AG10803 (cell line): ENCODE data around the gene CISH.

Experiments
- DNase-seq: peaks from one replicate; pipeline ENCODE4 v3.0.0; 2010; ENCODE audit warnings: low read depth
- H3K4me3 ChIP-seq: 2 replicates; pipeline ENCODE4 v1.5.1; 2011; ENCODE audit warnings: mild to moderate bottlenecking, low read length, control low read depth
- TF ChIP-seq, protein P1 (sequence below): conservative IDR thresholded peaks from 2 replicates; pipeline ENCODE4 v1.5.1; 2011; ENCODE audit warnings: mild to moderate bottlenecking, low read length, control low read depth, inconsistent platforms

CISH gene

DNA sequence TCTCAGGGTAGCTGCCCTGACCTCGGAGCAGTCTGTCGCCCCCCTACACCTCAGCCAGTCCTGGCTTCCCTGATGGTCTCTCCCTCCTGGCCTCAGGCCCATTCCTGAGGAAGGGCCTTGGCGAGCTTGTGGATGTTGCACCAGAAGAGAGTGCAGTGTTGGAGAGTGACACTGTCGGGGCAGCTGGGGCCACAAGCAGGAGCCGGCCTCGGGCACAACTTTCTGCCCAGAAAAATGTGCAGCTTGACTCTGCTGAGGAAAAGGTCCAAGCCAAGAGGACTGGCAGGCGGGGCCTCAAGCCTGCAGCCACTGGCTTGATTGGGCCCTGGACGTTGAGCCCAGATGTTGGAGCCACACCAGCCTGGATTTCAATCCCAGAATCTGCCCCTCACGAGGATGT lies 29.5 kb downstream of the CISH start:
- TF ChIP-seq, protein P1, sequence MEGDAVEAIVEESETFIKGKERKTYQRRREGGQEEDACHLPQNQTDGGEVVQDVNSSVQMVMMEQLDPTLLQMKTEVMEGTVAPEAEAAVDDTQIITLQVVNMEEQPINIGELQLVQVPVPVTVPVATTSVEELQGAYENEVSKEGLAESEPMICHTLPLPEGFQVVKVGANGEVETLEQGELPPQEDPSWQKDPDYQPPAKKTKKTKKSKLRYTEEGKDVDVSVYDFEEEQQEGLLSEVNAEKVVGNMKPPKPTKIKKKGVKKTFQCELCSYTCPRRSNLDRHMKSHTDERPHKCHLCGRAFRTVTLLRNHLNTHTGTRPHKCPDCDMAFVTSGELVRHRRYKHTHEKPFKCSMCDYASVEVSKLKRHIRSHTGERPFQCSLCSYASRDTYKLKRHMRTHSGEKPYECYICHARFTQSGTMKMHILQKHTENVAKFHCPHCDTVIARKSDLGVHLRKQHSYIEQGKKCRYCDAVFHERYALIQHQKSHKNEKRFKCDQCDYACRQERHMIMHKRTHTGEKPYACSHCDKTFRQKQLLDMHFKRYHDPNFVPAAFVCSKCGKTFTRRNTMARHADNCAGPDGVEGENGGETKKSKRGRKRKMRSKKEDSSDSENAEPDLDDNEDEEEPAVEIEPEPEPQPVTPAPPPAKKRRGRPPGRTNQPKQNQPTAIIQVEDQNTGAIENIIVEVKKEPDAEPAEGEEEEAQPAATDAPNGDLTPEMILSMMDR = no peak
- H3K4me3 ChIP-seq = no peak overlapping the region
- no peak for DNase-seq

DNA sequence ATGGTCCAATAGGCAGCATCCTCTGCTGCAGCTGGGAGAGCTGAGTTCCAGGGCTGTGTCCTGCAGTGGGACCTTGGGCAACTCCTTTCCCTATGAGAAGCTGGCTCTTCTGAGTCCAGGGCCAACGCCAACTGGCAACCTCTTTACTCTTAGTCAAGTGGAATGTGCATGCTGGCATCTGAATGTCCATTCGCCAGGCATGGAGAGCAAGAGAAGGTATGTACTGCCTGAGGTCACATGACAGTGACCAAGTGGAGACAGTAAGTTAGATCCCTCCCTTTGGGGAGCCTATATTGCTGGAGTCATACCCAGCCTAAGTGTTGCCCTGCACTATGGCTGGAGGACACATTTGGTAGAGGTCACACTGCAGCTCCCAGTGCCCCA lies 30.1 kb downstream of the CISH start:
- peak; percentile 18 for DNase-seq
- TF ChIP-seq, protein P1 = no peak
- H3K4me3 ChIP-seq = no peak overlapping the region

DNA sequence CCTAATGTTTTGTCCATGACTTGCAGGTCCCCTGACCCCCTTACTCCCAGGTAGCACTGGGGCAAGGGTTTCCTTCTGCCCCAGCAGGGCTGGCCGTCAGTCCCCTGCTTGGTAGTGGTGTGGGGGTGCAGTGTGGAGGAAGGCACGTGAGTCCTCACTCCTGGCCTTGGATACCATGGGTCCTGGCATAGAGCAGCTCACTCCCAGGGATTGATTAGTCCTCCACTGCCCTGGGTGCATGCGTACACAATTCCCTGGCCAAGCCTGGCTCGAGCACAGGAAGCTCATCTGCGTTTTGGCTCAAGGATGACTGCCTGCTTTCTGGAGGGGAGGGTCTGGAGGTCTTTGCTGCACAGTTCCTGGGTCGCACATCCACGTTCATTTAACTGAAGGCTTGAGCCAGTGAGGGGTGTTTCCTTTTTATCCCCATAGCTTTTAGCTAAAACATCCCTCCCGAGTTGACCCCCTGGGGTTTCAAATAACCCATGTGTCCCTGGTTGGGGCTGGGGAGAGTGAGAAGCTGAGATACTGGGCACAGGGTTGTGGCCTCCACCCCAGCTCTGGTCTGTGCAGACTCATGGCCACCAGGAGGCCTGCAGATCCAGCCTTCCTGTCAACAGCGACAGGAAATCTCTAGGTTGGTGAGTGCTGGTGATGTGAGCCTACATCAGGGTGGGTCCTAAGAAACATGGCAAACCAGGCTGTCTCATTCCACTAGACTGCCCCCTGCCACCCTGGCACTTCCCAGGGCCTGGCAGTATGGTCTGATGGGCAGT lies 30.7 kb downstream of the CISH start:
- TF ChIP-seq, protein P1 = peak; percentile 13; the same call in 1 of the 2 replicates
- no peak overlapping the region for H3K4me3 ChIP-seq
- no peak for DNase-seq

DNA sequence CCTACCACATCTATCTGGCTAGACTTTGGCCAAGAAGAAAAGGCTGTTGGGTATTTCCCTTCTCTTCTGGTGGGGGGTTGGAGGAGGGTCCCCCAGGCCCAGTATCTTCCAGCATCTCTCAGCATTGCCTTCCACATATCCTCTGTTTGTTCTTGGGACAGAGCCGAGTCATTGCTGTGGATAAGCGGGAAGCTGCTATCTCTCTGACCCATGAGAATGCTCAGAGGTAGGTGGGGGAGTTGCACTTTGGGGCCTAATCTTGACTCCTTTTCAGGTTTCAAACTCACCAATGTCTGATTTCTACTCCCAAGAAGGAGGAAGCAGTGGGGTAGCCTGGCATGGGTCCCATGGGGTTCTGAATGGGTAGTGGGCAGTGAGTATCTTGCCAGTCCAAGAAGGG lies 34.2 kb downstream of the CISH start:
- TF ChIP-seq, protein P1 = no peak
- no peak for DNase-seq
- no peak overlapping the region for H3K4me3 ChIP-seq

GRCh38 chr3:50575372-50575771 lies 36.2 kb downstream of the CISH start:
- no peak for DNase-seq
- TF ChIP-seq, protein P1 = no peak
- H3K4me3 ChIP-seq = no peak overlapping the region

DNA sequence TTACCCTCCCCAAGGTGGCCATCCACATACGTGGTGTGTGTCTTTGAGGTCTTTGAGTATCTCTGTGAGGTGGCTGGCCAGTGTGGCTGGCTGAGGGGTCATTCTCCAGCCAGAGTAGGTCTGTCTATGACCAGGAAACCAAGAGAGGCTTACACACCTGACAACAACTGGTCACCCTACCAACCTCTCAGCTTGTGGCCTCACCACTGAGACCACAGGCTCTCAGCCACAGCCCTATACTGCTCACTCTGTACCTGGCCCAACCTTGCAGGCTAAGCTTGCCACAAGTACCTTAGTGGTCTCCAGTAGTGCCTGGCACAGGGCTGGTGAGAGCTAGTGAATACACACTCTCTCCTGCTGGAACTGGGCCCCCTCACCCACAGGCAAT lies 37.1 kb downstream of the CISH start:
- no peak overlapping the region for H3K4me3 ChIP-seq
- TF ChIP-seq, protein P1 = no peak
- DNase-seq = no peak
